ENCODE results near the gene LRRN2.
"Not testable (repeated sequence)": the region's sequence is repeated elsewhere in the genome, so short reads cannot be mapped to it uniquely, and the experiment has no call there.

The LRRN2 gene

GRCh38 chr1:204570021-204570420 is 115.5 kb downstream of the LRRN2 start:
- not testable (repeated sequence) for DNase-seq

GRCh38 chr1:204569478-204569877 is 116.1 kb downstream of the LRRN2 start:
- DNase-seq: no peak

- DNase-seq: no peak
These were observed 116.8 kb downstream of the LRRN2 start for GRCh38 chr1:204568576-204569315.
